ENCODE measurements around the gene PTPRT. TPM values are rescaled to one million over a fixed set of nuclear protein-coding genes. Genes with fewer than 3 reads are reported as not detected.
"Not testable (repeated sequence)": the region's sequence is repeated elsewhere in the genome, so short reads cannot be mapped to it uniquely, and the experiment has no call there.

Gene PTPRT
- total and polyA plus RNA-seq, 9 donors, result under 0.01 to 3.2 (median 0.22) TPM; not detected in 1

- Histone ChIP-seq H3K36me3 (no peaks in the 10 kb centered on the region), H3K9me3 (no peaks in the 10 kb centered on the region), H3K4me3 (no peak overlapping the region), H3K4me1 (ENCODE audit: insufficient read depth) (no peaks in the 10 kb centered on the region), H3K27me3 (no peaks in the 10 kb centered on the region), H3K27ac (no peak overlapping the region)
- TF ChIP-seq EP300 (IDR thresholded peaks at IDR 0.05) (no peak), POLR2A (IDR thresholded peaks at IDR 0.05) (no peak)
- TF ChIP-seq, protein P1, sequence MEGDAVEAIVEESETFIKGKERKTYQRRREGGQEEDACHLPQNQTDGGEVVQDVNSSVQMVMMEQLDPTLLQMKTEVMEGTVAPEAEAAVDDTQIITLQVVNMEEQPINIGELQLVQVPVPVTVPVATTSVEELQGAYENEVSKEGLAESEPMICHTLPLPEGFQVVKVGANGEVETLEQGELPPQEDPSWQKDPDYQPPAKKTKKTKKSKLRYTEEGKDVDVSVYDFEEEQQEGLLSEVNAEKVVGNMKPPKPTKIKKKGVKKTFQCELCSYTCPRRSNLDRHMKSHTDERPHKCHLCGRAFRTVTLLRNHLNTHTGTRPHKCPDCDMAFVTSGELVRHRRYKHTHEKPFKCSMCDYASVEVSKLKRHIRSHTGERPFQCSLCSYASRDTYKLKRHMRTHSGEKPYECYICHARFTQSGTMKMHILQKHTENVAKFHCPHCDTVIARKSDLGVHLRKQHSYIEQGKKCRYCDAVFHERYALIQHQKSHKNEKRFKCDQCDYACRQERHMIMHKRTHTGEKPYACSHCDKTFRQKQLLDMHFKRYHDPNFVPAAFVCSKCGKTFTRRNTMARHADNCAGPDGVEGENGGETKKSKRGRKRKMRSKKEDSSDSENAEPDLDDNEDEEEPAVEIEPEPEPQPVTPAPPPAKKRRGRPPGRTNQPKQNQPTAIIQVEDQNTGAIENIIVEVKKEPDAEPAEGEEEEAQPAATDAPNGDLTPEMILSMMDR (IDR thresholded peaks at IDR 0.05), result no peak
- intact Hi-C loops (cut with DNase I), result loop anchor here in 1 of 4 donors (10.0 kb wide), 1 partner anchor 350 kb away; no protein-coding TSS in a partner anchor
- DNase-seq, result no peak
- WGBS, 3 donors, result 74 to 85% (median 81%) methylated on average over 8 of the region's 8 CpGs
Observed at GRCh38 chr20:42915081-42915480, 274.6 kb downstream of the PTPRT start.

DNA sequence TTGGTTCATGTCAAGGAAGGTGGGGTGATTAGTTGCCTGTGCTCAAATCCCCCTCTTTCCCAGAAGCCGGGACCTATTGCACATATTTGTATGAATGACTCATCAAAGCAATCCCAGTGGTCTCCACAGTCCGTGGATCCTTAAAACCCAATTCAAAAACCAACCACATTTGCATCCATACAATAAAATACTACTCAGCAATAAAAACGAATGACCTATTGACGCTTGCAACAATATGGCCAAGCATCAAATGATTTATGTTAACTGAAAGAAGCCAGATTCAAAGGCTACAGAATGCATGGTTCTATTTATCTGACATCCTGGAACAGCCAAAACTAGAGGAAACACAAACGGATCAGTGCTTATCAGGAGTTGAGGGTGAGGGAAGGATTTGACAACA is 275.4 kb downstream of the PTPRT start:
- H3K36me3 ChIP-seq, result no peaks in the 10 kb centered on the region
- no peaks in the 10 kb centered on the region for H3K9me3 ChIP-seq
- WGBS, 3 donors, result 64 to 67% (median 66%) methylated on average over 5 of the region's 5 CpGs
- intact Hi-C loops (cut with DNase I), result loop anchor here in 1 of 4 donors (10.0 kb wide), 1 partner anchor 350 kb away; no protein-coding TSS in a partner anchor
- H3K27me3 ChIP-seq, result no peaks in the 10 kb centered on the region
- TF ChIP-seq POLR2A (IDR thresholded peaks at IDR 0.05) (no peak), EP300 (IDR thresholded peaks at IDR 0.05) (no peak)
- TF ChIP-seq, protein P1 (IDR thresholded peaks at IDR 0.05), result no peak
- DNase-seq, result no peak
- no peak overlapping the region for H3K4me3 ChIP-seq
- no peaks in the 10 kb centered on the region for H3K4me1 ChIP-seq (ENCODE audit: insufficient read depth)
- no peak overlapping the region for H3K27ac ChIP-seq

- not testable (repeated sequence) for DNase-seq, H3K36me3 ChIP-seq
- WGBS, 3 donors, result 42 to 61% (median 54%) methylated on average over 2 of the region's 2 CpGs
Observed at GRCh38 chr20:42910808-42911207, 278.9 kb downstream of the PTPRT start.

GRCh38 chr20:42907730-42908129 is 282.0 kb downstream of the PTPRT start:
- intact Hi-C loops (cut with DNase I), result no loop called here

More at GRCh38 chr20:42910808-42911207, 278.9 kb downstream of the PTPRT start:
- H3K4me1 ChIP-seq (ENCODE audit: insufficient read depth); H3K27me3 ChIP-seq; H3K27ac ChIP-seq; H3K4me3 ChIP-seq; H3K9me3 ChIP-seq: not testable (repeated sequence)
- intact Hi-C loops (cut with DNase I), result loop anchor here in 1 of 4 donors (10.0 kb wide), 1 partner anchor 346 kb away; no protein-coding TSS in a partner anchor

GRCh38 chr20:42906120-42906519 is 283.6 kb downstream of the PTPRT start:
- no peak overlapping the region for H3K4me3 ChIP-seq
- no peaks in the 10 kb centered on the region for H3K36me3 ChIP-seq
- H3K27ac ChIP-seq, result no peak overlapping the region
- no peaks in the 10 kb centered on the region for H3K27me3 ChIP-seq
- intact Hi-C loops (cut with DNase I), result no loop called here
- DNase-seq, result no peak
- no peaks in the 10 kb centered on the region for H3K4me1 ChIP-seq (ENCODE audit: insufficient read depth)
- H3K9me3 ChIP-seq, result no peaks in the 10 kb centered on the region
- WGBS, 3 donors, result 75 to 78% (median 77%) methylated on average over 10 of the region's 10 CpGs
- TF ChIP-seq EP300 (IDR thresholded peaks at IDR 0.05) (no peak), POLR2A (IDR thresholded peaks at IDR 0.05) (no peak)
- TF ChIP-seq, protein P1 (IDR thresholded peaks at IDR 0.05), result no peak

More at GRCh38 chr20:42907730-42908129, 282.0 kb downstream of the PTPRT start:
- 91 to 97% (median 93%) methylated on average over 3 of the region's 3 CpGs for WGBS, 3 donors
- Histone ChIP-seq H3K4me3 (no peak overlapping the region), H3K27ac (no peak overlapping the region), H3K36me3 (no peaks in the 10 kb centered on the region), H3K4me1 (ENCODE audit: insufficient read depth) (no peaks in the 10 kb centered on the region), H3K9me3 (no peaks in the 10 kb centered on the region), H3K27me3 (no peaks in the 10 kb centered on the region)
- no peak for DNase-seq
- no peak for TF ChIP-seq EP300 (IDR thresholded peaks at IDR 0.05)
- no peak for TF ChIP-seq POLR2A (IDR thresholded peaks at IDR 0.05)
- TF ChIP-seq, protein P1 (IDR thresholded peaks at IDR 0.05), result no peak

Measured in ovary (tissue), 9 donors.